Measurements from ENCODE around the gene EIF4G2. TPM values are rescaled to one million over a fixed set of nuclear protein-coding genes. Genes with fewer than 3 reads are reported as not detected.

Gene EIF4G2
- total and polyA plus RNA-seq, 2 of the 8 experiments (the other 6 are each of a cell fraction or from before 2014, with no cell fraction given), result 438 to 964 TPM

GRCh38 chr11:10818594-10818993 lies 9.9 kb upstream of the EIF4G2 start:
- no peaks in the 10 kb centered on the region for H3K4me1 ChIP-seq (replicated peaks in 1 of 4; ENCODE audit: control insufficient read depth in 3 of 4, insufficient read depth in 4 of 4, low read length in 3 of 4)
- H4K20me1 ChIP-seq (replicated peaks in 1 of 2; ENCODE audit: control insufficient read depth in 1 of 2, insufficient read depth in 2 of 2, low read length in 2 of 2), result no peaks in the 10 kb centered on the region
- H3K79me2 ChIP-seq (ENCODE audit: control insufficient read depth in 1 of 2, insufficient read depth in 2 of 2, low read length in 2 of 2), result no peaks in the 10 kb centered on the region
- no peak overlapping the region for H2BK120ac ChIP-seq (replicated peaks; ENCODE audit: low read depth, low read length)
- H2AFZ ChIP-seq (ENCODE audit: low read length), result no peak overlapping the region
- 69% methylated on average over 1 of the region's 1 CpG; no CpG with 5 or more reads in 1 of the 2 experiments for WGBS, 2 experiments (ENCODE audit: extremely low coverage in 1 of 2, insufficient coverage in 1 of 2, insufficient read length in 1 of 2, insufficient replicate concordance in 2 of 2, low coverage in 1 of 2, low lambda C conversion rate in 2 of 2, missing lambda C conversion rate in 1 of 2)
- DNase-seq (ENCODE audit: low read depth in 1 of 2, low spot score in 2 of 2), result no peak
- no peak overlapping the region for H3K9ac ChIP-seq (replicated peaks in 1 of 4; ENCODE audit: extremely low read depth in 1 of 4, low read depth in 3 of 4, low read length in 3 of 4)
- H2BK5ac ChIP-seq (ENCODE audit: low read depth, low read length), result no peak overlapping the region
- no peak overlapping the region for H4K8ac ChIP-seq (ENCODE audit: extremely low read depth, insufficient read depth, low read length)
- no peak overlapping the region for H3K4me3 ChIP-seq (ENCODE audit: extremely low read depth in 1 of 4, insufficient read depth in 2 of 4, low read depth in 3 of 4, low read length in 4 of 4)
- H2BK15ac ChIP-seq (ENCODE audit: low read length), result no peak overlapping the region
- POLR2A ChIA-PET (ENCODE audit: partially characterized antibody), result interaction anchor here (20.1 kb wide), 1 partner anchor 22 kb away, joined by 595 read pairs; the partner anchor contains the start of gene EIF4G2
- H3K56ac ChIP-seq (replicated peaks; ENCODE audit: insufficient read length, low read depth, low read length), result no peak overlapping the region
- no peak overlapping the region for H3K27ac ChIP-seq (ENCODE audit: low read depth, low read length)
- CTCF ChIA-PET (ENCODE audit: partially characterized antibody), result no interaction called here
- no peak overlapping the region for H4K91ac ChIP-seq (replicated peaks; ENCODE audit: insufficient read length, low read length)
- no peak overlapping the region for H3K14ac ChIP-seq (ENCODE audit: insufficient read length)
- H3K27me3 ChIP-seq (replicated peaks in 1 of 4; ENCODE audit: control insufficient read depth in 3 of 4, extremely low read depth in 1 of 4, insufficient read depth in 3 of 4, low read length in 3 of 4), result no peaks in the 10 kb centered on the region
- no peak overlapping the region for H3K4ac ChIP-seq (replicated peaks; ENCODE audit: insufficient read length, low read depth, low read length)
- no peak overlapping the region for H2BK12ac ChIP-seq (ENCODE audit: low read depth, low read length)
- no peak for TF ChIP-seq ATF3 (IDR thresholded peaks at IDR 0.05; ENCODE audit: insufficient read depth, low read depth, low read length)
- no peak for TF ChIP-seq USF2 (IDR thresholded peaks at IDR 0.05; ENCODE audit: low read length)
- no peak for TF ChIP-seq CBX5 (IDR thresholded peaks at IDR 0.05; ENCODE audit: low read depth, low read length)
- TF ChIP-seq NRF1 (IDR thresholded peaks at IDR 0.05; ENCODE audit: low read depth, low read length), result no peak
- TF ChIP-seq SP2 (IDR thresholded peaks at IDR 0.05; ENCODE audit: low read length), result no peak
- no peak for TF ChIP-seq SIN3A (conservative IDR thresholded peaks at IDR 0.05 in 1 of 2, IDR thresholded peaks at IDR 0.05 in 1 of 2; ENCODE audit: low read depth in 1 of 2, low read length in 2 of 2)
- TF ChIP-seq CEBPB (IDR thresholded peaks at IDR 0.05; ENCODE audit: low read depth, low read length), result no peak
- no peaks in the 10 kb centered on the region for H3K36me3 ChIP-seq (ENCODE audit: control insufficient read depth in 2 of 4, insufficient read depth in 4 of 4, low read length in 3 of 4)
- H3K18ac ChIP-seq (ENCODE audit: extremely low read depth, low read length), result no peak overlapping the region
- no peak overlapping the region for H4K5ac ChIP-seq (ENCODE audit: insufficient read length, low read depth, low read length)
- H3K23ac ChIP-seq (ENCODE audit: insufficient read length), result no peak overlapping the region
- no peak overlapping the region for H3K4me2 ChIP-seq (ENCODE audit: insufficient read depth in 1 of 2, low read depth in 2 of 2, low read length in 2 of 2)
- H2BK20ac ChIP-seq (ENCODE audit: low read length), result no peak overlapping the region
- H2AK5ac ChIP-seq (ENCODE audit: low read depth, low read length), result no peak overlapping the region
- H3K23me2 ChIP-seq (ENCODE audit: low read depth, low read length), result peaks cover 1% of the 10 kb centered on the region; the same call in 1 of the 2 replicates
- no peak for FAIRE-seq
- H3K79me1 ChIP-seq (ENCODE audit: low read depth, low read length), result no peaks in the 10 kb centered on the region
- H3K9me3 ChIP-seq (ENCODE audit: insufficient read depth in 2 of 2, low read depth in 1 of 2, low read length in 1 of 2), result no peaks in the 10 kb centered on the region

Data from H1 (cell line).